ENCODE data around the gene NFKBIL1. TPM values are rescaled to one million over a fixed set of nuclear protein-coding genes. Genes with fewer than 3 reads are reported as not detected.
A peak's percentile ranks its signal among the peaks of the same experiment; 100 is the strongest.

The NFKBIL1 gene
- total and polyA plus RNA-seq, 10 of the 15 experiments (the other 5 are each of a cell fraction or from before 2014, with no cell fraction given) = 0.19 to 15.1 (median 7.0) TPM

GRCh38 chr6:31546339-31546957 is 960 bp upstream of the NFKBIL1 start, which contains the start of gene ATP6V1G2:
Gene ATP6V1G2 (minus strand): TSS chr6:31546608. CDS start chr6:31546559, 49 bp downstream.
- SMC1A ChIA-PET (ENCODE audit: uncharacterized antibody, unreplicated experiment) = interaction anchor here (0.7 to 34.7 kb wide), 6 partner anchors 13 to 284 kb away, joined by 3 to 1989 read pairs (median 5); partner anchors contain the start of genes AIF1, LST1, LTA and LTB
- H3K79me2 ChIP-seq (ENCODE audit: control insufficient read depth, insufficient read depth, low read length) = peaks cover 29% of the 10 kb centered on the region
- WGBS (ENCODE audit: insufficient coverage, insufficient replicate concordance, low lambda C conversion rate, missing lambda C conversion rate) = 14% methylated on average over 11 of the region's 11 CpGs
- BruUV-seq (replicated peaks) = no TSS peak
- POLR2A ChIA-PET = interaction anchor here (0.6 to 8.5 kb wide), 7 partner anchors 15 to 116 kb away, joined by 3 to 164 read pairs (median 3); partner anchors contain the start of genes LST1, LTA, LTB and TNF
- no peaks in the 10 kb centered on the region; a peak in 1 of 4 replicates for H3K36me3 ChIP-seq (ENCODE audit: control insufficient read depth in 2 of 2, insufficient read depth in 2 of 2, low read length in 1 of 2)
- FAIRE-seq (peak; percentile 41), DNase-seq (ENCODE audit: low read depth, low spot score) (peak; percentile 71), ATAC-seq (peak; percentile 73)
- no peaks in the 10 kb centered on the region for H3K27me3 ChIP-seq (replicated peaks in 1 of 2; ENCODE audit: control insufficient read depth in 2 of 2, insufficient read depth in 2 of 2, low read length in 1 of 2)
- no peaks in the 10 kb centered on the region for H4K20me1 ChIP-seq (ENCODE audit: control insufficient read depth, insufficient read depth)
- H3K9me3 ChIP-seq (replicated peaks; ENCODE audit: control insufficient read depth, insufficient read depth, low read length) = no peaks in the 10 kb centered on the region
- peak within 1 kb of the TSS; percentile 64 for H3K27ac ChIP-seq (ENCODE audit: control insufficient read depth, insufficient read depth)
- intact Hi-C loops (cut with micrococcal nuclease; ENCODE audit: unreplicated experiment) (loop anchor here (1.0 to 10.0 kb wide), 4 partner anchors 52 to 358 kb away; partner anchors contain the start of genes BAG6 and ZBTB12), in situ Hi-C loops (cut with MboI) (loop anchor here (5.0 to 10.0 kb wide), 2 partner anchors 51 to 288 kb away; no protein-coding TSS in a partner anchor)
- CTCF ChIA-PET = interaction anchor here (0.7 to 34.8 kb wide), 11 partner anchors 41 to 406 kb away, joined by 3 to 2098 read pairs (median 3); partner anchors contain the start of genes HSPA1B, LST1, LTB and NCR3
- peak within 1 kb of the TSS; percentile 58 for H3K9ac ChIP-seq (ENCODE audit: control insufficient read depth, insufficient read depth, low read length)
- RAD21 ChIA-PET (ENCODE audit: unreplicated experiment) = interaction anchor here (0.9 to 16.9 kb wide), 7 partner anchors 13 to 146 kb away, joined by 3 to 668 read pairs (median 32); partner anchors contain the start of genes LST1, LTB, LY6G5C and NCR3
- peak within 1 kb of the TSS; percentile 45 for H2AFZ ChIP-seq (ENCODE audit: control insufficient read depth, low read depth, low read length)
- peak within 1 kb of the TSS; percentile 72 for H3K4me3 ChIP-seq
- H3K4me2 ChIP-seq (ENCODE audit: control insufficient read depth, insufficient read depth) = peak within 1 kb of the TSS; percentile 80
- H3K4me1 ChIP-seq (ENCODE audit: control insufficient read depth, insufficient read depth, low read length) = peaks cover 23% of the 10 kb centered on the region; the same call in 1 of the 2 replicates
- TF ChIP-seq SMARCA5 (IDR thresholded peaks at IDR 0.05) (peak; percentile 90; the same call in 1 of the 2 replicates), SRF (IDR thresholded peaks at IDR 0.05; ENCODE audit: low read depth in 2 of 2, low read length in 2 of 2) (0 out of 4 replicates have a peak, but pooled peaks of 1 of the 2 experiments have one; percentile 62), SIX5 (IDR thresholded peaks at IDR 0.05; ENCODE audit: low read depth, low read length, severe bottlenecking) (peak; percentile 39), EGR1 (IDR thresholded peaks at IDR 0.05; ENCODE audit: borderline replicate concordance in 1 of 2, low read depth in 2 of 2, low read length in 2 of 2) (peak in 1 of 2 experiments; percentile 43; a peak in 1 of 3 replicates), TCF3 (IDR thresholded peaks at IDR 0.05; ENCODE audit: borderline replicate concordance, insufficient read depth, low read depth, low read length) (no peak), MLLT1 (IDR thresholded peaks at IDR 0.05) (no peak), SIN3A (IDR thresholded peaks at IDR 0.05; ENCODE audit: low read depth, low read length) (peak; percentile 57; the same call in 1 of the 2 replicates), MEF2A (IDR thresholded peaks at IDR 0.05; ENCODE audit: insufficient read depth, low read depth, low read length) (0 out of 2 replicates have a peak, but pooled peaks have one; percentile 17), CTCF (IDR thresholded peaks at IDR 0.05 in 2 of 3, conservative IDR thresholded peaks at IDR 0.05 in 1 of 3; ENCODE audit: control insufficient read depth in 2 of 3, extremely low read depth in 1 of 3, insufficient read depth in 1 of 3, low read depth in 3 of 3, low read length in 3 of 3) (peak; percentile 98 to 99 (median 99); a peak in 5 of 6 replicates), NFYB (IDR thresholded peaks at IDR 0.05; ENCODE audit: insufficient read depth, low read depth, low read length) (0 out of 2 replicates have a peak, but pooled peaks have one; percentile 25), HCFC1 (IDR thresholded peaks at IDR 0.05; ENCODE audit: low read length) (peak; percentile 57), EED (IDR thresholded peaks at IDR 0.05; ENCODE audit: low read depth) (peak; percentile 81; the same call in 1 of the 2 replicates), MTA3 (IDR thresholded peaks at IDR 0.05; ENCODE audit: borderline replicate concordance, low read length) (no peak), SMAD1 (IDR thresholded peaks at IDR 0.05; ENCODE audit: low read depth, partially characterized antibody) (no peak), RCOR1 (conservative IDR thresholded peaks at IDR 0.05; ENCODE audit: low read depth, low read length) (peak; percentile 63; the same call in 1 of the 2 replicates), SPI1 (IDR thresholded peaks at IDR 0.05; ENCODE audit: borderline replicate concordance, insufficient read depth, low read depth, low read length) (no peak), STAT1 (conservative IDR thresholded peaks at IDR 0.05) (peak; percentile 66; the same call in 1 of the 2 replicates), RB1 (IDR thresholded peaks at IDR 0.05; ENCODE audit: borderline replicate concordance) (peak; percentile 41; the same call in 1 of the 2 replicates), PML (IDR thresholded peaks at IDR 0.05; ENCODE audit: low read length) (no peak), DPF2 (IDR thresholded peaks at IDR 0.05) (no peak)
